H1 (cell line): Measurements from ENCODE around the gene DYSF. TPM values are rescaled to one million over a fixed set of nuclear protein-coding genes. Genes with fewer than 3 reads are reported as not detected.

Experiments
- CTCF ChIA-PET: fragments of 300-600 bp; sonication (Branson Sonifier 250); formaldehyde crosslinking; loops from one replicate; lab custom pipeline; 2021; ENCODE audit not compliant: partially characterized antibody; lab: Charles Lee
- POLR2A ChIA-PET: fragments of 300-600 bp; sonication (Branson Sonifier 250); formaldehyde crosslinking; loops from one replicate; lab custom pipeline; 2021; ENCODE audit warnings: inconsistent platforms; ENCODE audit not compliant: partially characterized antibody; lab: Charles Lee
- DNase-seq, 2 experiments: peaks; one replicate each; pipeline versions ENCODE4 v3.0.0 to v3.0.0-alpha.2; 2010 to 2022; ENCODE audit warnings: low spot score in 2 of 2, low read depth in 1 of 2, mixed read lengths in 1 of 2
- FAIRE-seq: peaks from 2 replicates; lab custom pipeline; 2011; peaks lifted over from hg19 to GRCh38; lab: Jason Lieb, UNC
- H2AFZ ChIP-seq: 2 replicates; pipeline ENCODE4 v1.8.1; 2012; ENCODE audit warnings: low read length, inconsistent platforms
- H2AK5ac ChIP-seq: 2 replicates; pipeline ENCODE4 v1.6.1; 2013; ENCODE audit warnings: low read depth, low read length
- H2BK120ac ChIP-seq: replicated peaks from 2 replicates; pipeline ENCODE3; 2013; ENCODE audit warnings: low read depth, low read length, inconsistent platforms
- H2BK12ac ChIP-seq: 2 replicates; pipeline ENCODE4 v1.6.1; 2013; ENCODE audit warnings: low read depth, low read length
- H2BK15ac ChIP-seq: 2 replicates; pipeline ENCODE4 v1.6.1; 2013; ENCODE audit warnings: low read length
- H2BK20ac ChIP-seq: 2 replicates; pipeline ENCODE4 v1.6.1; 2013; ENCODE audit warnings: low read length
- H2BK5ac ChIP-seq: 2 replicates; pipeline ENCODE4 v1.6.1; 2013; ENCODE audit warnings: low read depth, low read length
- H3K14ac ChIP-seq: 2 replicates; pipeline ENCODE4 v1.6.1; 2013; ENCODE audit warnings: inconsistent platforms; ENCODE audit not compliant: insufficient read length
- H3K18ac ChIP-seq: 2 replicates; pipeline ENCODE4 v1.6.1; 2013; ENCODE audit warnings: low read length; ENCODE audit errors: extremely low read depth
- H3K23ac ChIP-seq: 2 replicates; pipeline ENCODE4 v1.6.1; 2013; ENCODE audit warnings: inconsistent platforms; ENCODE audit not compliant: insufficient read length
- H3K23me2 ChIP-seq: 2 replicates; pipeline ENCODE4 v1.6.1; 2013; ENCODE audit warnings: low read depth, low read length
- H3K27ac ChIP-seq: 2 replicates; pipeline ENCODE4 v1.6.1; 2011; ENCODE audit warnings: low read depth, low read length, inconsistent platforms
- H3K27me3 ChIP-seq, 4 experiments: replicated peaks in 1 of 4; 1 replicate in 1 of 4; 2 replicates in 3 of 4; pipeline versions ENCODE4 v1.6.1 to v1.8.1; 2011 to 2013; ENCODE audit warnings: low read length in 3 of 4, mild to moderate bottlenecking in 3 of 4, inconsistent platforms in 2 of 4, mixed read lengths in 2 of 4, moderate library complexity in 1 of 4; ENCODE audit not compliant: control insufficient read depth in 3 of 4, insufficient read depth in 3 of 4; ENCODE audit errors: extremely low read depth in 1 of 4
- H3K36me3 ChIP-seq, 4 experiments: 2 replicates each; pipeline versions ENCODE4 v1.6.1 to v1.8.1; 2011 to 2013; ENCODE audit warnings: mild to moderate bottlenecking in 4 of 4, low read length in 3 of 4, moderate library complexity in 2 of 4, control low read depth in 1 of 4, inconsistent platforms in 1 of 4; ENCODE audit not compliant: insufficient read depth in 4 of 4, control insufficient read depth in 2 of 4
- H3K4ac ChIP-seq: replicated peaks from 2 replicates; pipeline ENCODE3; 2013; ENCODE audit warnings: low read length, low read depth, mixed read lengths, inconsistent platforms; ENCODE audit not compliant: insufficient read length
- H3K4me1 ChIP-seq, 4 experiments: replicated peaks in 1 of 4; 1 replicate in 1 of 4; 2 replicates in 3 of 4; pipeline versions ENCODE4 v1.6.1 to v1.8.1; 2011 to 2013; ENCODE audit warnings: low read length in 3 of 4, inconsistent platforms in 2 of 4, mixed read lengths in 1 of 4; ENCODE audit not compliant: insufficient read depth in 4 of 4, control insufficient read depth in 3 of 4
- H3K4me2 ChIP-seq, 2 experiments: 2 replicates each; pipeline versions ENCODE4 v1.6.1 to v1.8.1; 2011 to 2013; ENCODE audit warnings: low read depth in 2 of 2, low read length in 2 of 2, control low read depth in 1 of 2, inconsistent platforms in 1 of 2, mild to moderate bottlenecking in 1 of 2; ENCODE audit not compliant: insufficient read depth in 1 of 2
- H3K4me3 ChIP-seq, 4 experiments: fragments of 200-600, 300-600 bp in 1 of 4; sonication (generic), shearing (Covaris generic), sonication (Bioruptor Twin) in 1 of 4; 2 replicates each; pipeline versions ENCODE4 v1.5.1 to v1.8.1; 2011 to 2016; ENCODE audit warnings: low read length in 4 of 4, low read depth in 3 of 4, control low read depth in 2 of 4, inconsistent platforms in 2 of 4, mild to moderate bottlenecking in 2 of 4, mixed read lengths in 1 of 4, moderate library complexity in 1 of 4; ENCODE audit not compliant: insufficient read depth in 2 of 4; ENCODE audit errors: extremely low read depth in 1 of 4
- H3K56ac ChIP-seq: replicated peaks from 2 replicates; pipeline ENCODE3; 2013; ENCODE audit warnings: low read depth, mild to moderate bottlenecking, mixed read lengths, low read length, inconsistent platforms; ENCODE audit not compliant: insufficient read length
- H3K79me1 ChIP-seq: 2 replicates; pipeline ENCODE4 v1.6.1; 2013; ENCODE audit warnings: low read depth, low read length, control low read depth
- H3K79me2 ChIP-seq, 2 experiments: 2 replicates each; pipeline versions ENCODE4 v1.6.1 to v1.8.1; 2012 to 2013; ENCODE audit warnings: low read length in 2 of 2, mild to moderate bottlenecking in 2 of 2, inconsistent platforms in 1 of 2; ENCODE audit not compliant: insufficient read depth in 2 of 2, control insufficient read depth in 1 of 2
- H3K9ac ChIP-seq, 4 experiments: replicated peaks in 1 of 4; 1 replicate in 1 of 4; 2 replicates in 3 of 4; pipeline versions ENCODE4 v1.6.1 to v1.8.1; 2011 to 2013; ENCODE audit warnings: low read depth in 3 of 4, low read length in 3 of 4, control low read depth in 2 of 4, mild to moderate bottlenecking in 2 of 4, moderate library complexity in 2 of 4, inconsistent platforms in 1 of 4; ENCODE audit errors: extremely low read depth in 1 of 4
- H3K9me3 ChIP-seq, 2 experiments: 2 replicates each; pipeline versions ENCODE4 v1.6.1 to v1.8.1; 2012 to 2013; ENCODE audit warnings: mild to moderate bottlenecking in 2 of 2, moderate library complexity in 2 of 2, control low read depth in 1 of 2, inconsistent platforms in 1 of 2, low read depth in 1 of 2, low read length in 1 of 2, mixed read lengths in 1 of 2; ENCODE audit not compliant: insufficient read depth in 2 of 2
- H4K20me1 ChIP-seq, 2 experiments: replicated peaks in 1 of 2; 2 replicates each; pipeline versions ENCODE3 to v1.8.1; 2011 to 2013; ENCODE audit warnings: inconsistent platforms in 2 of 2, low read length in 2 of 2, mild to moderate bottlenecking in 1 of 2; ENCODE audit not compliant: insufficient read depth in 2 of 2, control insufficient read depth in 1 of 2
- H4K5ac ChIP-seq: 2 replicates; pipeline ENCODE4 v1.6.1; 2013; ENCODE audit warnings: low read length, low read depth, mixed read lengths, inconsistent platforms; ENCODE audit not compliant: insufficient read length
- H4K8ac ChIP-seq: 2 replicates; pipeline ENCODE4 v1.8.0; 2013; ENCODE audit warnings: mild to moderate bottlenecking, moderate library complexity, low read length, inconsistent platforms; ENCODE audit not compliant: insufficient read depth; ENCODE audit errors: extremely low read depth
- H4K91ac ChIP-seq: replicated peaks from 2 replicates; pipeline ENCODE3; 2013; ENCODE audit warnings: low read length, mixed read lengths, inconsistent platforms; ENCODE audit not compliant: insufficient read length
- CBX5 ChIP-seq: fragments of 300-800, 300-1000 bp; sonication (generic); IDR thresholded peaks from 2 replicates; pipeline ENCODE4 v1.7.1; 2016; ENCODE audit warnings: antibody characterized with exemption, low read length, low read depth
- CEBPB ChIP-seq: IDR thresholded peaks from 2 replicates; pipeline ENCODE4 v1.6.1; 2012; ENCODE audit warnings: low read depth, low read length
- RAD21 ChIP-seq, 2 experiments: IDR thresholded peaks in 1 of 2; conservative IDR thresholded peaks in 1 of 2; 2 replicates each; pipeline ENCODE4 v1.6.1; 2011; ENCODE audit warnings: low read depth in 2 of 2, low read length in 2 of 2, improper control_type of control experiment in 1 of 2, inconsistent platforms in 1 of 2, mild to moderate bottlenecking in 1 of 2, moderate library complexity in 1 of 2
- RBBP5 ChIP-seq: IDR thresholded peaks from 2 replicates; pipeline ENCODE4 v1.7.1; 2012; ENCODE audit warnings: low read depth, mild to moderate bottlenecking, inconsistent platforms, low read length, moderate library complexity, borderline replicate concordance
- RFX5 ChIP-seq: IDR thresholded peaks from 2 replicates; pipeline ENCODE4 v1.6.1; 2011; ENCODE audit warnings: low read depth, low read length, improper control_type of control experiment, borderline replicate concordance
- SIX5 ChIP-seq: IDR thresholded peaks from 2 replicates; pipeline ENCODE4 v1.6.1; 2011; ENCODE audit warnings: mild to moderate bottlenecking, low read depth, low read length
- YY1 ChIP-seq: IDR thresholded peaks from 2 replicates; pipeline ENCODE4 v1.6.1; 2011; ENCODE audit warnings: low read depth, mild to moderate bottlenecking, low read length
- WGBS, 2 experiments: shearing (Covaris generic) in 1 of 2; methylation state at CpG; one replicate each; pipeline versions ENCODE4 v1.1.6 to v1.1.7; 2013 to 2015; ENCODE audit warnings: low lambda C conversion rate in 2 of 2, mixed read lengths in 2 of 2, inconsistent platforms in 1 of 2, low coverage in 1 of 2, missing lambda C conversion rate in 1 of 2; ENCODE audit not compliant: insufficient replicate concordance in 2 of 2, insufficient coverage in 1 of 2, insufficient read length in 1 of 2; ENCODE audit errors: extremely low coverage in 1 of 2, missing lambda C conversion rate in 1 of 2; 5-methylcytosine and 5-hydroxymethylcytosine counted together
- polyA plus RNA-seq, 7 experiments: library from polyadenylated mRNA; depleted of rRNA in 3 of 7; stranded (reverse) in 5 of 7; unstranded in 2 of 7; fragments of >200 nt in 5 of 7; fragments of 200-250 nt in 2 of 7; gene quantifications; 1 replicate in 5 of 7; 2 replicates in 1 of 7; 4 replicates in 1 of 7; pipeline versions ENCODE4 v1.2.1 to v1.2.3, GENCODE V29; 2011 to 2013; ENCODE audit warnings: missing spikeins in 2 of 7, mixed read lengths in 2 of 7
- total RNA-seq: library from RNA; stranded (reverse); fragmentation: NEBNext Ultra II Directional; extraction: Animal tissue kit (Norgen Biotek cat#: 25700); gene quantifications from 2 replicates; pipeline ENCODE4 v1.2.1, GENCODE V29; 2021
- TF ChIP-seq, protein P1 (sequence below): IDR thresholded peaks from 2 replicates; pipeline ENCODE4 v1.6.1; 2011; ENCODE audit warnings: low read depth, mild to moderate bottlenecking, low read length; ENCODE audit not compliant: insufficient read depth
- TF ChIP-seq, protein P2 (sequence below): IDR thresholded peaks from 2 replicates; pipeline ENCODE4 v1.6.1; 2012; ENCODE audit warnings: low read length, inconsistent platforms

The DYSF gene
- total and polyA plus RNA-seq, 2 of the 8 experiments (the other 6 are each of a cell fraction or from before 2014, with no cell fraction given): 5.8 to 7.1 TPM

GRCh38 chr2:71536226-71536671 lies 82.9 kb downstream of the DYSF start:
- Histone ChIP-seq H3K9ac (no peak overlapping the region), H2BK20ac (no peak overlapping the region)
- 87% methylated on average over 18 of the region's 18 CpGs; no CpG with 5 or more reads in 1 of the 2 experiments for WGBS, 2 experiments
- no peak for TF ChIP-seq CEBPB
- no peak for TF ChIP-seq RFX5
- no peak for TF ChIP-seq SIX5
- TF ChIP-seq, protein P1, sequence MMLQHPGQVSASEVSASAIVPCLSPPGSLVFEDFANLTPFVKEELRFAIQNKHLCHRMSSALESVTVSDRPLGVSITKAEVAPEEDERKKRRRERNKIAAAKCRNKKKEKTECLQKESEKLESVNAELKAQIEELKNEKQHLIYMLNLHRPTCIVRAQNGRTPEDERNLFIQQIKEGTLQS: no peak
- no peak for TF ChIP-seq RBBP5
- TF ChIP-seq, protein P2, sequence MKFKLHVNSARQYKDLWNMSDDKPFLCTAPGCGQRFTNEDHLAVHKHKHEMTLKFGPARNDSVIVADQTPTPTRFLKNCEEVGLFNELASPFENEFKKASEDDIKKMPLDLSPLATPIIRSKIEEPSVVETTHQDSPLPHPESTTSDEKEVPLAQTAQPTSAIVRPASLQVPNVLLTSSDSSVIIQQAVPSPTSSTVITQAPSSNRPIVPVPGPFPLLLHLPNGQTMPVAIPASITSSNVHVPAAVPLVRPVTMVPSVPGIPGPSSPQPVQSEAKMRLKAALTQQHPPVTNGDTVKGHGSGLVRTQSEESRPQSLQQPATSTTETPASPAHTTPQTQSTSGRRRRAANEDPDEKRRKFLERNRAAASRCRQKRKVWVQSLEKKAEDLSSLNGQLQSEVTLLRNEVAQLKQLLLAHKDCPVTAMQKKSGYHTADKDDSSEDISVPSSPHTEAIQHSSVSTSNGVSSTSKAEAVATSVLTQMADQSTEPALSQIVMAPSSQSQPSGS: no peak
- TF ChIP-seq RAD21 (IDR thresholded peaks at IDR 0.05 in 1 of 2, conservative IDR thresholded peaks at IDR 0.05 in 1 of 2; ENCODE audit: low read depth in 2 of 2, low read length in 2 of 2): no peak
- TF ChIP-seq YY1: no peak
- no peak for TF ChIP-seq CBX5

More at GRCh38 chr2:71536226-71536671, 82.9 kb downstream of the DYSF start:
- Histone ChIP-seq H3K79me1 (no peaks in the 10 kb centered on the region), H3K4me1 (no peaks in the 10 kb centered on the region), H3K27ac (no peak overlapping the region), H2AK5ac (no peak overlapping the region), H3K36me3 (no peaks in the 10 kb centered on the region), H4K8ac (no peak overlapping the region), H3K23ac (no peak overlapping the region), H3K79me2 (no peaks in the 10 kb centered on the region), H3K9me3 (no peaks in the 10 kb centered on the region; a peak in 1 of 4 replicates), H2BK120ac (no peak overlapping the region), H4K20me1 (peaks cover 0 to 2% of the 10 kb centered on the region in 2 experiments), H3K23me2 (no peaks in the 10 kb centered on the region), H3K4me2 (no peak overlapping the region), H4K5ac (no peak overlapping the region), H2BK5ac (no peak overlapping the region), H3K18ac (no peak overlapping the region), H2AFZ (no peak overlapping the region), H3K4ac (no peak overlapping the region), H3K14ac (no peak overlapping the region), H4K91ac (no peak overlapping the region), H2BK15ac (no peak overlapping the region), H2BK12ac (no peak overlapping the region), H3K4me3 (no peak overlapping the region), H3K27me3 (no peaks in the 10 kb centered on the region), H3K56ac (no peak overlapping the region)
- DNase-seq: no peak
- FAIRE-seq: no peak
- CTCF ChIA-PET: interaction anchor here (0.9 to 4.6 kb wide), 11 partner anchors 11 to 614 kb away, joined by 3 to 47 read pairs (median 3); no protein-coding TSS in a partner anchor
- POLR2A ChIA-PET: interaction anchor here (0.7 kb wide), 1 partner anchor 12 kb away, joined by 3 read pairs; no protein-coding TSS in a partner anchor
